ENCODE measurements around the gene MRPL19.

Gene MRPL19

GRCh38 chr2:75614162-75614651 lies 32.4 kb upstream of the MRPL19 start:
- DNase-seq (ENCODE audit: low read depth in 1 of 2, low spot score in 1 of 2), result no peak
- Histone ChIP-seq H3K27ac (replicated peaks) (no peak overlapping the region), H3K4me3 (replicated peaks; ENCODE audit: insufficient read depth, low read length) (no peak overlapping the region), H3K27me3 (ENCODE audit: insufficient read depth, poor library complexity, severe bottlenecking) (no peaks in the 10 kb centered on the region)
- TF ChIP-seq POLR2AphosphoS5 (IDR thresholded peaks at IDR 0.05; ENCODE audit: low read depth), result no peak
- TF ChIP-seq CTCF (IDR thresholded peaks at IDR 0.05; ENCODE audit: insufficient read depth, low read length), result no peak
- no peak for TF ChIP-seq GABPA (IDR thresholded peaks at IDR 0.05; ENCODE audit: low read depth)
- TF ChIP-seq REST (IDR thresholded peaks at IDR 0.05; ENCODE audit: insufficient replicate concordance, low read depth), result no peak
- TF ChIP-seq SPI1 (IDR thresholded peaks at IDR 0.05; ENCODE audit: borderline replicate concordance, low read depth), result no peak

DNA sequence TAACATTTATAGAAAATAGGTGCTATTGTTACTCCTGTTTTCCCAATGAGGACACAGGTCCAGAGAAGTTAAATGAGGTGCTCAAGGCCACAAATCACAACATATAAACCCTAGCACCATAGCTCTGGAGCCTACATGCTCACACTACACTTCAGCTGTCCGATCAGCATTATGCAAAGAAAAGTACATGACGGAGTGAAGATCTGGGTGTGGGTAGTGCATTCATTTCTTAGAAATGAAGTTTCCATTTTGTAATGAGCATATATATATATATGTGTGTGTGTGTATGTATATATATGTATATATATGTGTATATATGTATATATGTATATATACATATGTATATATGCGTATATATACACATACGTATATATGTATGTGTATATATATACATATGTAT lies 30.2 kb upstream of the MRPL19 start:
- no peak overlapping the region for H3K4me3 ChIP-seq (replicated peaks; ENCODE audit: insufficient read depth, low read length)
- no peak overlapping the region for H3K27ac ChIP-seq (replicated peaks)
- no peak for DNase-seq (ENCODE audit: low read depth in 1 of 2, low spot score in 1 of 2)
- no peak for TF ChIP-seq POLR2AphosphoS5 (IDR thresholded peaks at IDR 0.05; ENCODE audit: low read depth)
- TF ChIP-seq CTCF (IDR thresholded peaks at IDR 0.05; ENCODE audit: insufficient read depth, low read length), result no peak
- TF ChIP-seq REST (IDR thresholded peaks at IDR 0.05; ENCODE audit: insufficient replicate concordance, low read depth), result no peak
- TF ChIP-seq SPI1 (IDR thresholded peaks at IDR 0.05; ENCODE audit: borderline replicate concordance, low read depth), result no peak
- TF ChIP-seq GABPA (IDR thresholded peaks at IDR 0.05; ENCODE audit: low read depth), result no peak
- H3K27me3 ChIP-seq (ENCODE audit: insufficient read depth, poor library complexity, severe bottlenecking), result no peaks in the 10 kb centered on the region

- DNase-seq (ENCODE audit: low read depth in 1 of 2, low spot score in 1 of 2), result no peak
- no peak overlapping the region for H3K27ac ChIP-seq (replicated peaks)
- H3K4me3 ChIP-seq (replicated peaks; ENCODE audit: insufficient read depth, low read length), result no peak overlapping the region
- H3K27me3 ChIP-seq (ENCODE audit: insufficient read depth, poor library complexity, severe bottlenecking), result no peaks in the 10 kb centered on the region
- TF ChIP-seq SPI1 (IDR thresholded peaks at IDR 0.05; ENCODE audit: borderline replicate concordance, low read depth) (no peak), CTCF (IDR thresholded peaks at IDR 0.05; ENCODE audit: insufficient read depth, low read length) (no peak), REST (IDR thresholded peaks at IDR 0.05; ENCODE audit: insufficient replicate concordance, low read depth) (no peak), POLR2AphosphoS5 (IDR thresholded peaks at IDR 0.05; ENCODE audit: low read depth) (no peak), GABPA (IDR thresholded peaks at IDR 0.05; ENCODE audit: low read depth) (no peak)
Measured at GRCh38 chr2:75616933-75617332, 29.6 kb upstream of the MRPL19 start.
